ENCODE measurements around the gene PDLIM5.

GRCh38 chr4:94673961-94674360 lies 222.2 kb downstream of the PDLIM5 start:
- TF ChIP-seq POLR2A (IDR thresholded peaks at IDR 0.05; ENCODE audit: low read depth, low read length), result no peak
- no peak for TF ChIP-seq POLR2AphosphoS5 (IDR thresholded peaks at IDR 0.05; ENCODE audit: low read depth, low read length)
- no peak for TF ChIP-seq TAF1 (IDR thresholded peaks at IDR 0.05; ENCODE audit: borderline replicate concordance, low read depth, low read length)

All from GM12892 (cell line).